Tibial artery (tissue), 4 donors: Measurements from ENCODE around the gene FAM13A.

ENCODE experiments used
- DNase-seq, 2 donors: peaks; one replicate each; pipeline ENCODE4 v3.0.0-alpha.2; 2019
- H3K27ac ChIP-seq, 2 donors: fragments of 200-600 bp; sonication (generic) in 1 of 2; 1 replicate in 1 of 2; 2 replicates in 1 of 2; pipeline ENCODE4 v1.5.1; 2018 to 2019; ENCODE audit warnings: mild to moderate bottlenecking in 1 of 2
- H3K27me3 ChIP-seq, 2 donors: fragments of 200-600 bp; sonication (generic) in 1 of 2; one replicate each; pipeline versions ENCODE4 v1.5.1 to v1.6.0; 2016 to 2019
- H3K36me3 ChIP-seq, 3 donors: fragments of 200-600 bp; sonication (generic) in 2 of 3; one replicate each; pipeline ENCODE4 v1.5.1; 2016 to 2019; ENCODE audit warnings: mild to moderate bottlenecking in 2 of 3
- H3K4me1 ChIP-seq, 4 donors: fragments of 200-600 bp; sonication (generic) in 2 of 4; 1 replicate in 3 of 4; 2 replicates in 1 of 4; pipeline ENCODE4 v1.5.1; 2016 to 2019
- H3K4me3 ChIP-seq, 2 donors: fragments of 200-600 bp; sonication (generic) in 1 of 2; 1 replicate in 1 of 2; 2 replicates in 1 of 2; pipeline ENCODE4 v1.5.1; 2018 to 2019; ENCODE audit warnings: mild to moderate bottlenecking in 2 of 2
- H3K9me3 ChIP-seq, 3 donors: fragments of 200-600 bp; sonication (generic) in 1 of 3; one replicate each; pipeline ENCODE4 v1.5.1; 2016 to 2019
- intact Hi-C: fragments of 100-400 bp; cut with DNase I; formaldehyde crosslinking; loops from one replicate; pipeline ENCODE4 v1.15.0; 2023; ENCODE audit warnings: low total_unique reads
- TF ChIP-seq, protein P1 (sequence below), 2 experiments: fragments of 200-600 bp in 1 of 2; fragments of 450-650 bp in 1 of 2; IDR thresholded peaks; one replicate each; pipeline ENCODE4 v1.5.1; 2017 to 2019; ENCODE audit warnings: antibody characterized with exemption in 2 of 2, mild to moderate bottlenecking in 1 of 2, moderate library complexity in 1 of 2

Gene FAM13A

DNA sequence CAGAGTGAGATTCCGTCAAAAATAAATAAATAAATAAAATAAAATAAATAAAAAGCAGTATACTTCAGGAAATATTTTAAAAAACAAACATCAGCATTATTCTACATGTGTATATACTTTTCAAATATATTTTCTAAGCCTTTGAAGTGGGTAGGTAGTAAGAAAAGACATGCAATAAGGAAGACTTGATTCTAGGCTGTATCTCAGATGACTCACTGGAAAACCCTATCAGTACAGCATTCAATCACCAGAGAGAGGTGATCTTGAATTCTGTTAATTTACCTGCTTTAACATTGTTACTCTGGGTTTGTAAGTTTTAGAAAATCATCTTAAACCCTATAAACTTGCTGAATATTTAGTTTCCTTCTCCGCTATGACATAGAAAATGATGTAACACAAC, 252.8 kb downstream of the FAM13A start:
- intact Hi-C loops, result no loop called here
- no peaks in the 10 kb centered on the region for H3K36me3 ChIP-seq
- no peaks in the 10 kb centered on the region for H3K27me3 ChIP-seq
- H3K4me1 ChIP-seq, result peaks cover 0 to 57% (median 7%) of the 10 kb centered on the region in 4 donors
- DNase-seq, result no peak
- TF ChIP-seq, protein P1, sequence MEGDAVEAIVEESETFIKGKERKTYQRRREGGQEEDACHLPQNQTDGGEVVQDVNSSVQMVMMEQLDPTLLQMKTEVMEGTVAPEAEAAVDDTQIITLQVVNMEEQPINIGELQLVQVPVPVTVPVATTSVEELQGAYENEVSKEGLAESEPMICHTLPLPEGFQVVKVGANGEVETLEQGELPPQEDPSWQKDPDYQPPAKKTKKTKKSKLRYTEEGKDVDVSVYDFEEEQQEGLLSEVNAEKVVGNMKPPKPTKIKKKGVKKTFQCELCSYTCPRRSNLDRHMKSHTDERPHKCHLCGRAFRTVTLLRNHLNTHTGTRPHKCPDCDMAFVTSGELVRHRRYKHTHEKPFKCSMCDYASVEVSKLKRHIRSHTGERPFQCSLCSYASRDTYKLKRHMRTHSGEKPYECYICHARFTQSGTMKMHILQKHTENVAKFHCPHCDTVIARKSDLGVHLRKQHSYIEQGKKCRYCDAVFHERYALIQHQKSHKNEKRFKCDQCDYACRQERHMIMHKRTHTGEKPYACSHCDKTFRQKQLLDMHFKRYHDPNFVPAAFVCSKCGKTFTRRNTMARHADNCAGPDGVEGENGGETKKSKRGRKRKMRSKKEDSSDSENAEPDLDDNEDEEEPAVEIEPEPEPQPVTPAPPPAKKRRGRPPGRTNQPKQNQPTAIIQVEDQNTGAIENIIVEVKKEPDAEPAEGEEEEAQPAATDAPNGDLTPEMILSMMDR (IDR thresholded peaks at IDR 0.05), result no peak
- H3K27ac ChIP-seq, result peak overlapping the region; percentile 53 to 64
- H3K4me3 ChIP-seq, result no peak overlapping the region
- no peaks in the 10 kb centered on the region for H3K9me3 ChIP-seq

DNA sequence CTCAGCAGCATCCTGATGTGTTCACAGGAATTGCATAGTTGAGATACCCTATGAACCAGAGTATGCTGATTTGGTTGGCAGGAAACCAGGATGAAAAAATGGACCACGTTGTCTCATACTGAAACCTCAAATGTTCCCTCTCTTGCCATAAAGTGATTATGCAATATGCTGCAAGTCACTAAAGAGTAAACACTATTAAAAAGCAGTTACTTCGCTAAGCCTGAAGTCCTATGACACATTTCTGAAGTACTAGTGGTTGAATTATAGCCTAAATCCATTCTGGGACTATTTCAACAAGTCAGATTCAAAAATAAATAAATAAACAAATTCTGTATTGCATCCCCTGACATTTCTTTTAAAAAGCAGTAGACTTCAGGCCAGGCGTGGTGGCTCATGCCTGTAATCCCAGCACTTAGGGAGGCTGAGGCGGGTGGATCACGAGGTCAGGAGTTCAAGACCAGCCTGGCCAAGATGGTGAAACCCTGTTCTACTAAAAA, 253.3 kb downstream of the FAM13A start:
- intact Hi-C loops, result no loop called here
- H3K9me3 ChIP-seq, result no peaks in the 10 kb centered on the region
- TF ChIP-seq, protein P1 (IDR thresholded peaks at IDR 0.05), result no peak
- no peaks in the 10 kb centered on the region for H3K27me3 ChIP-seq
- no peak overlapping the region for H3K4me3 ChIP-seq
- H3K36me3 ChIP-seq, result peaks cover 0 to under 1% (median 0%) of the 10 kb centered on the region in 3 donors
- H3K4me1 ChIP-seq, result peaks cover 0 to 53% (median 4%) of the 10 kb centered on the region in 4 donors
- peak overlapping the region; percentile 53 to 64 for H3K27ac ChIP-seq
- DNase-seq, result peak; percentile 67 to 73

DNA sequence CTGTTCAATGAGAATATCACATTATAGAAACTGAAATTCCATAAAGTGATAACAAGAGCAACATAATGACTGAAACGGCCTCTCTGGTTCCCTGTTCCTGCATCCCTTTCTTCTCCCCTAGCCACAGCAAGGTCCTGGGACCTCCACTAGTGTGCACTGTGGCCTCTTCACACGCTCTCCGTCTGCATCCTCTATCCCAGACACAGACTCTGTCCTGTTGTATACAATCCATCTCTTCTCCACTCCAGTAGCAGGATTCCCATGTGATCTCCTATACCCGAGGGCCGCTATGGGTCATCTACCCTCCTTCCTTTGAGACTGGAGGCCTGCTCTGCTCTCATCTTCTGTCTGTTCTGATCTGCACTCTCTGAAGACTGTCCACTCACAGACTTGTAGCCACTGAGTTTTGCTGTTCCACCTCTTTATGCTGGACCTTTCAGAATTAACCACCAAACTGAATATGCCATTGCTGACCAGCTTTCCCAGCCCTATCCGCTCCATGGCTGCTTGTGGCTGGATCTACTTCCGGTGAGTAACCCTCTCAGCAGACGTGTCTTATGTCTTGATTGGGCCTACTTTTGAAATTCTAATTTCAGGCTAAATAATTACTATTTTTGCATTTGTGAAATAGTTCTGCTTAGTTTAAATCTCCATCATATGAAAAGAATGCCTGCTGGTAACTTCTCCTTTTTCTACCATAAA, 254.2 kb downstream of the FAM13A start:
- H3K27ac ChIP-seq, result peak overlapping the region in 1 of 2 donors; percentile 62
- no peak overlapping the region for H3K4me3 ChIP-seq
- TF ChIP-seq, protein P1 (IDR thresholded peaks at IDR 0.05), result no peak
- H3K4me1 ChIP-seq, result peaks cover 0 to 44% (median 4%) of the 10 kb centered on the region in 4 donors
- DNase-seq, result no peak
- no peaks in the 10 kb centered on the region for H3K27me3 ChIP-seq
- peaks cover 0 to 6% (median 0%) of the 10 kb centered on the region in 3 donors for H3K36me3 ChIP-seq
- H3K9me3 ChIP-seq, result no peaks in the 10 kb centered on the region
- intact Hi-C loops, result no loop called here

DNA sequence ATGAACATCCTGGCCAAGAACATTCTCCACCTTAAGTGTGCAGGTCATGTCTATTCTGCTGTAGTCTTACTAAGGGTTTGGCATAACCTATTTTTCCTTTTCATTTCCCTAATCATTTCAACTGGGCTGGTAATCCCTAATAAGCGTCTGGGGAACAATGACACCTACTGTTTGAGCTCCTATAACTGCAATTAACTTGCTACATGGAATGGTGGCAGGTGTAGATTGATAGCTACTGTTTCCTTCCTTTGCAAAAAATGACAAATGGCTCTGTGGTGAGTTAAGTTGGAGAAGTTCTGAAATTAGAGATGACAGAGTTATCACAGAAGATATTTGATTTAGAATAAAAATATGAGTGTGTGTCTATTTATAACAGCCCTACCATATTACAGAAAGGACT, 254.8 kb downstream of the FAM13A start:
- no peaks in the 10 kb centered on the region for H3K27me3 ChIP-seq
- peaks cover 0 to 38% (median 4%) of the 10 kb centered on the region in 4 donors for H3K4me1 ChIP-seq
- TF ChIP-seq, protein P1 (IDR thresholded peaks at IDR 0.05), result no peak
- peaks cover 0 to 6% (median 0%) of the 10 kb centered on the region in 3 donors for H3K36me3 ChIP-seq
- no peak overlapping the region for H3K4me3 ChIP-seq
- H3K27ac ChIP-seq, result peak overlapping the region in 1 of 2 donors; percentile 62
- no peak for DNase-seq
- no peaks in the 10 kb centered on the region for H3K9me3 ChIP-seq
- intact Hi-C loops, result no loop called here

DNA sequence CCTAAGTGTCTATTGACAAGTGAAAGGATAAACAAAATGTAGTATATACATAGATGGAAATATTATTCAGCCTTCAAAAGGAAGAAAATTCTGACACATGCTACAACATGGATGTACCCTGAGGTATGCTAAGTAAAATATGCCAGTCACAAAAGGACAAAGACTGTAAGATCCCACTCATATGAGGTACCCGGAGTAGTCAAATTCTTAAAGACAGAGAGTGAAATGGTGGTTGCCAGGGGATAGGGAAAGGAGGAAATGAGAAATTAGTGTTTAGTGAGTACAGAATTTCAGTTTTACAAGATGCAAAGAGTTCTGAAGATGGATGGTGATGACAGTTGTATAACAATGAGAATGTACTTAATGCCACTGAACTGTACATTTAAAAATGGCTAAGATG, 257.1 kb downstream of the FAM13A start:
- TF ChIP-seq, protein P1 (IDR thresholded peaks at IDR 0.05), result no peak
- H3K4me3 ChIP-seq, result no peak overlapping the region
- no peak for DNase-seq
- intact Hi-C loops, result no loop called here
- no peak overlapping the region for H3K27ac ChIP-seq
- peaks cover 0 to 26% (median 4%) of the 10 kb centered on the region in 4 donors for H3K4me1 ChIP-seq
- peaks cover 0 to 6% (median 0%) of the 10 kb centered on the region in 3 donors for H3K36me3 ChIP-seq
- H3K27me3 ChIP-seq, result no peaks in the 10 kb centered on the region
- no peaks in the 10 kb centered on the region for H3K9me3 ChIP-seq
